Prostate gland (tissue), 2 donors: ENCODE measurements around the gene GNMT.

Source experiments
- CTCF ChIP-seq, 4 experiments: fragments of 200-600 bp in 2 of 4; fragments of 450-650 bp in 2 of 4; sonication (generic) in 2 of 4; IDR thresholded peaks; 1 replicate in 3 of 4; 2 replicates in 1 of 4; pipeline ENCODE4 v1.5.1; 2016 to 2019; ENCODE audit warnings: antibody characterized with exemption in 4 of 4, mild to moderate bottlenecking in 2 of 4, moderate library complexity in 2 of 4
- POLR2A ChIP-seq: fragments of 450-650 bp; IDR thresholded peaks from one replicate; pipeline ENCODE4 v1.6.1; 2016; ENCODE audit warnings: antibody characterized with exemption, mild to moderate bottlenecking
- POLR2AphosphoS5 ChIP-seq: sonication (generic); formaldehyde crosslinking; IDR thresholded peaks from one replicate; pipeline ENCODE4 v1.6.1; 2017; ENCODE audit warnings: antibody characterized with exemption

GRCh38 chr6:42947950-42948349 is 12.6 kb upstream of the GNMT start:
- TF ChIP-seq POLR2A (no peak), CTCF (IDR thresholded peaks at IDR 0.05) (no peak), POLR2AphosphoS5 (no peak)
